ENCODE measurements around the gene HOXD1. TPM values are rescaled to one million over a fixed set of nuclear protein-coding genes. Genes with fewer than 3 reads are reported as not detected.
A peak's percentile ranks its signal among the peaks of the same experiment; 100 is the strongest.

The HOXD1 gene
- total RNA-seq, 2 donors from 2014 or later, result 0.18 TPM

DNA sequence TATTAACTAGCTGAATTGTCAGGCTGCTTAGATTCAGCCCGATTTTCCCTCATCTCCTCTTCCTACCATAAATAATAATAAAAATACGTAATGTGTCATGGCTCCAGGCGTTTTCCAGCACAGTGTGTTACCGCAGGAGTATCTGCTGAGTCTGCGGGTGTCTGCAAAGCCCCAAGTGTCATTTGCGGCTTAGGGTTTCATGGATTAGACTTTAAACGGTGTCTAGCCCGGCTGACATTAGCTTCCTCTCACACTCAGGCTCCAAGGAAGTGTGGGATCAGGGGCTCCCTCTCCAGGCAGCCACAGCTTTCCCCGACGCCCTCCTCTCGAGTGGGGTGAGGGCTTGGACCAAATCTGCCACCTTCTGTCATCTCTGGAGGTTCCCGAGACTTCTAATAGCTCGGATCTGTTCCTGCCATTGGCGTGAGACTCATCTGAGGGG, 14.1 kb upstream of the HOXD1 start:
- H3K9me3 Mint-ChIP-seq, result no peaks in the 10 kb centered on the region
- no peaks in the 10 kb centered on the region for H3K36me3 ChIP-seq (ENCODE audit: control insufficient read depth, insufficient read depth, low read length)
- H3K27ac ChIP-seq (ENCODE audit: low read depth, low read length), result no peak overlapping the region
- H3K9me3 ChIP-seq (ENCODE audit: control insufficient read depth, low read length), result no peaks in the 10 kb centered on the region
- peaks cover 100% of the 10 kb centered on the region for H3K27me3 ChIP-seq (ENCODE audit: control insufficient read depth, insufficient read depth, low read length, poor library complexity, severe bottlenecking)
- TF ChIP-seq, protein P1, sequence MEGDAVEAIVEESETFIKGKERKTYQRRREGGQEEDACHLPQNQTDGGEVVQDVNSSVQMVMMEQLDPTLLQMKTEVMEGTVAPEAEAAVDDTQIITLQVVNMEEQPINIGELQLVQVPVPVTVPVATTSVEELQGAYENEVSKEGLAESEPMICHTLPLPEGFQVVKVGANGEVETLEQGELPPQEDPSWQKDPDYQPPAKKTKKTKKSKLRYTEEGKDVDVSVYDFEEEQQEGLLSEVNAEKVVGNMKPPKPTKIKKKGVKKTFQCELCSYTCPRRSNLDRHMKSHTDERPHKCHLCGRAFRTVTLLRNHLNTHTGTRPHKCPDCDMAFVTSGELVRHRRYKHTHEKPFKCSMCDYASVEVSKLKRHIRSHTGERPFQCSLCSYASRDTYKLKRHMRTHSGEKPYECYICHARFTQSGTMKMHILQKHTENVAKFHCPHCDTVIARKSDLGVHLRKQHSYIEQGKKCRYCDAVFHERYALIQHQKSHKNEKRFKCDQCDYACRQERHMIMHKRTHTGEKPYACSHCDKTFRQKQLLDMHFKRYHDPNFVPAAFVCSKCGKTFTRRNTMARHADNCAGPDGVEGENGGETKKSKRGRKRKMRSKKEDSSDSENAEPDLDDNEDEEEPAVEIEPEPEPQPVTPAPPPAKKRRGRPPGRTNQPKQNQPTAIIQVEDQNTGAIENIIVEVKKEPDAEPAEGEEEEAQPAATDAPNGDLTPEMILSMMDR (conservative IDR thresholded peaks at IDR 0.05), result no peak
- H3K4me3 ChIP-seq (ENCODE audit: low read length), result peak overlapping the region; percentile 68
- H3K36me3 Mint-ChIP-seq (ENCODE audit: low read depth), result no peaks in the 10 kb centered on the region
- H3K4me1 ChIP-seq (ENCODE audit: control insufficient read depth, insufficient read depth, low read length), result peaks cover 16% of the 10 kb centered on the region
- H3K9ac ChIP-seq (ENCODE audit: extremely low read depth, low read length, poor library complexity, severe bottlenecking), result no peak overlapping the region
- peak; percentile 56 for DNase-seq
- peaks cover 29% of the 10 kb centered on the region for H3K4me1 Mint-ChIP-seq
- H3K4me3 Mint-ChIP-seq, result peak overlapping the region; percentile 56
- H3K27me3 Mint-ChIP-seq (ENCODE audit: insufficient read depth), result peaks cover 100% of the 10 kb centered on the region
- no peak overlapping the region for H3K27ac Mint-ChIP-seq
- 1 to 7% methylated on average over 7 to 14 of the region's 14 CpGs for WGBS, 2 experiments (ENCODE audit: insufficient coverage in 1 of 2, insufficient read length in 1 of 2)

DNA sequence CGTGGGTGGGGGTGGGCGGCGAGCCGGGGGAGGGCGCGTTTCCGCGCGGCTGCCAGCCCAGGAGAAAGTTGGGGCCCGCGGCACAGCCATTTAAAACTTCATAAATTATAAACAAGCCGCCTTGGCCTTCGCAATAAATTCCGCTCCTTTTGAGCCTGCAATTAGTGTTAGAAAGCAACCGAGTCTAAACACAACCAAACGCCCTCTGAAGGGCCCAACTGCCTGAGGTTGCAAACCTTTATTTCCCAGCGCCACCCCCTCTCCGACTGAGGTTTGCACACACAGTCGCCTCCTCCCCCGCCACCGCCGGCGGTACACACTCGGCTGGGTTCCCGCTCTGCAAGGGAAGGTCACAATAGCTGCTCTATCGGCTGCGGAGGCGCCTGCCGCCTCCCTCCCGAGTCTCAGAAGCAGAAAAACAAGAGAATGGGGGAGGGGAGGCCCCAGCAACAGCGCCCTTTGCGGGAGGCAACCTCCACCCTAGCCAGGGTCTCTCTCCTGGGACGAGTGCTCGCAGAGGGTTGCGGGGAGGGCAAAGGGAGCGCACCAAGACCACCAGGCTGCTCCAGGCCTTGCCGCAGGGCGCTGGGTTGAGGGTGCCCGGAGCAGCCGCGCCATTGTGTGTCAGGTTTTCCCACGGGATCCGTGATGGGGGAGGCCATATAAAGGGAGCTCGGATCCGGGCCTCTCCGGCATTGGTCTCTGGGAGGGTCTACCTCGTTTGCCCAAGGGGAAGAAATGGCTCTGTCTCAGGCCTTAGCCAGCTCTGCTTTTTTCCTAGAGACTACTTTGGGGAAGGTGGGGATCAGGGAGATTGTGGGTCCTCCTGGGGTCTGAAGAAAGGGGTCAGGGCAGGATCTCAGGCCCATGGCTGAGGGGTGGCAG, 13.4 kb upstream of the HOXD1 start:
- no peak overlapping the region for H3K9ac ChIP-seq (ENCODE audit: extremely low read depth, low read length, poor library complexity, severe bottlenecking)
- H3K27me3 ChIP-seq (ENCODE audit: control insufficient read depth, insufficient read depth, low read length, poor library complexity, severe bottlenecking), result peaks cover 100% of the 10 kb centered on the region
- H3K9me3 Mint-ChIP-seq, result no peaks in the 10 kb centered on the region
- TF ChIP-seq, protein P1 (conservative IDR thresholded peaks at IDR 0.05), result no peak
- peak overlapping the region; percentile 70 for H3K27ac ChIP-seq (ENCODE audit: low read depth, low read length)
- H3K27ac Mint-ChIP-seq, result no peak overlapping the region
- 3 to 11% methylated on average over 12 to 47 of the region's 47 CpGs for WGBS, 2 experiments (ENCODE audit: insufficient coverage in 1 of 2, insufficient read length in 1 of 2)
- H3K36me3 Mint-ChIP-seq (ENCODE audit: low read depth), result no peaks in the 10 kb centered on the region
- peaks cover 29% of the 10 kb centered on the region for H3K4me1 Mint-ChIP-seq
- H3K4me3 ChIP-seq (ENCODE audit: low read length), result peak overlapping the region; percentile 68
- peaks cover 16% of the 10 kb centered on the region for H3K4me1 ChIP-seq (ENCODE audit: control insufficient read depth, insufficient read depth, low read length)
- no peaks in the 10 kb centered on the region for H3K36me3 ChIP-seq (ENCODE audit: control insufficient read depth, insufficient read depth, low read length)
- peak overlapping the region; percentile 56 for H3K4me3 Mint-ChIP-seq
- H3K27me3 Mint-ChIP-seq (ENCODE audit: insufficient read depth), result peaks cover 100% of the 10 kb centered on the region
- peak; percentile 89 for DNase-seq
- no peaks in the 10 kb centered on the region for H3K9me3 ChIP-seq (ENCODE audit: control insufficient read depth, low read length)

DNA sequence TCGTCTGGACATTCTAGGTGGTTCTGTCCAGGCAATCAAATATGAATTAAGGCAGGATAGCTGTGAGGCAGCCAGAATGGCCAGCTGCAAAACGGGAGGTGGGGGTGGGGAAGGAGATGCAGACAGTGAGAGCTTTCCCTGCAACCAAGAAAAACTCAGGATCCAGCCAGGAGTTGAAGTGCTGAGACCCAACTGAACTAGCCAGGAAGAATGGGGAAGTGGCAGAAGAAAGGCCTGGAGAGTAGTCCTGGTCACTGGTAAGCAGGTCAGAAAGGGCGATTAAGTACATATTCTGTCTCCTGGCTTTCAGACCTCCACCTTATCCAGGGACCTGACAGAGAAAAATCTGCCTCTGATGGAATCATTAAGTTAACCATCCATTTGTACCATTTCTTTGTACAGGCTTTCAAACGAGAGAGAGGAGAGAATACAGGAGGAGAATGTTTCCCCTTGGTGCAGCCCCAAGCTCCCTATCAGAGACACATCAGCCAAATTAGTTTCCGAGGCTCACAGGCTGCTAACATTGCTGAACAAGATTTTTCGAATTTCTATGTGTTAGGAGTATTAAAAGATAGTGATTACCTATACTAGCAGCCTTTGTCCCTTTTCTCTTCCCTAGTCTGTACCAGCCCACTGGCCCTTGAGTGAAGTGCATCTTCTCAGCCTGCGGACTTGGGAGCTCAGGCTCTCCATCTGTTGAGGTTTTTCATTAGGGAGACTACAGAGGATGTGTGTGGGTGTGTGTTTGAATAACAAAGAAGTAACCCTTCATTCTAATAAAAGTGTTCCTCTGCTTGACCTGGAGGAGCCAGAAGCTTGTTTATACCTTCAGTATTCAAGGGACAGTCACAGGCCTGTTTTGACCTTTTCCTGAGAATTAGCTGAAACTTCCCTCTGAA, 12.5 kb upstream of the HOXD1 start:
- peak; percentile 60 for DNase-seq
- no peak overlapping the region for H3K4me3 ChIP-seq (ENCODE audit: low read length)
- H3K27me3 Mint-ChIP-seq (ENCODE audit: insufficient read depth), result peaks cover 100% of the 10 kb centered on the region
- no peak overlapping the region for H3K27ac ChIP-seq (ENCODE audit: low read depth, low read length)
- TF ChIP-seq, protein P1 (conservative IDR thresholded peaks at IDR 0.05), result no peak
- no peaks in the 10 kb centered on the region for H3K9me3 ChIP-seq (ENCODE audit: control insufficient read depth, low read length)
- 52 to 64% methylated on average over 4 to 5 of the region's 7 CpGs for WGBS, 2 experiments (ENCODE audit: insufficient coverage in 1 of 2, insufficient read length in 1 of 2)
- no peaks in the 10 kb centered on the region for H3K9me3 Mint-ChIP-seq
- peak overlapping the region; percentile 56 for H3K4me3 Mint-ChIP-seq
- H3K27me3 ChIP-seq (ENCODE audit: control insufficient read depth, insufficient read depth, low read length, poor library complexity, severe bottlenecking), result peaks cover 100% of the 10 kb centered on the region
- peaks cover 16% of the 10 kb centered on the region for H3K4me1 ChIP-seq (ENCODE audit: control insufficient read depth, insufficient read depth, low read length)
- H3K4me1 Mint-ChIP-seq, result peaks cover 29% of the 10 kb centered on the region
- H3K36me3 Mint-ChIP-seq (ENCODE audit: low read depth), result no peaks in the 10 kb centered on the region
- no peaks in the 10 kb centered on the region for H3K36me3 ChIP-seq (ENCODE audit: control insufficient read depth, insufficient read depth, low read length)
- H3K27ac Mint-ChIP-seq, result no peak overlapping the region
- no peak overlapping the region for H3K9ac ChIP-seq (ENCODE audit: extremely low read depth, low read length, poor library complexity, severe bottlenecking)
